Spinal cord (tissue), 10 donors: ENCODE measurements around the gene DAND5. TPM values are rescaled to one million over a fixed set of nuclear protein-coding genes. Genes with fewer than 3 reads are reported as not detected.
"Not testable (repeated sequence)": the region's sequence is repeated elsewhere in the genome, so short reads cannot be mapped to it uniquely, and the experiment has no call there.

Experiments used
- DNase-seq, 6 donors: peaks; one replicate each; pipeline versions ENCODE4 v3.0.0 to v3.0.0-alpha.2; 2013 to 2015; ENCODE audit warnings: low spot score in 6 of 6, low read depth in 4 of 6
- H3K27ac ChIP-seq: one replicate; pipeline ENCODE4 v1.5.1; 2013; ENCODE audit warnings: low read depth, low read length, control low read depth
- H3K27me3 ChIP-seq: one replicate; pipeline ENCODE4 v1.6.1; 2013; ENCODE audit warnings: low read length; ENCODE audit not compliant: control insufficient read depth, insufficient read depth
- H3K36me3 ChIP-seq: one replicate; pipeline ENCODE4 v1.6.1; 2013; ENCODE audit warnings: low read length; ENCODE audit not compliant: control insufficient read depth, insufficient read depth
- H3K4me1 ChIP-seq: one replicate; pipeline ENCODE4 v1.6.1; 2013; ENCODE audit warnings: low read length; ENCODE audit not compliant: control insufficient read depth, insufficient read depth
- H3K4me3 ChIP-seq: one replicate; pipeline ENCODE4 v1.5.1; 2013; ENCODE audit warnings: low read depth, low read length, control low read depth
- H3K9me3 ChIP-seq: one replicate; pipeline ENCODE4 v1.6.1; 2013; ENCODE audit warnings: low read length; ENCODE audit not compliant: control insufficient read depth, insufficient read depth
- WGBS: methylation state at CpG from one replicate; pipeline ENCODE4 v1.1.5; 2013; ENCODE audit warnings: missing lambda C conversion rate; ENCODE audit not compliant: insufficient coverage; 5-methylcytosine and 5-hydroxymethylcytosine counted together
- polyA plus RNA-seq, 2 donors: library from polyadenylated mRNA; unstranded; fragments of 120-200 nt; gene quantifications; one replicate each; pipeline ENCODE4 v1.2.1, GENCODE V29; 2013; ENCODE audit not compliant: insufficient read length in 2 of 2
- total RNA-seq, 2 donors: library from RNA; depleted of rRNA in 1 of 2; stranded (reverse); fragments of 120-200 nt in 1 of 2; fragments of >200 nt in 1 of 2; gene quantifications; one replicate each; pipeline versions ENCODE4 v1.2.3 to v1.2.4, GENCODE V29; 2013 to 2014
- donor health status: healthy.

Gene DAND5
- total and polyA plus RNA-seq, 4 donors, result 0.28 to 0.49 (median 0.44) TPM; not detected in 1

- H3K27ac ChIP-seq, result peak within 1 kb of the TSS; percentile 84
- WGBS, result under 1% methylated on average over 51 of the region's 62 CpGs
- peaks cover 35% of the 10 kb centered on the region for H3K4me1 ChIP-seq
- peaks cover 78% of the 10 kb centered on the region for H3K36me3 ChIP-seq
- no peaks in the 10 kb centered on the region for H3K27me3 ChIP-seq
- DNase-seq, result peak; percentile 94 to 99 (median 96)
- H3K9me3 ChIP-seq, result no peaks in the 10 kb centered on the region
- H3K4me3 ChIP-seq, result peak within 1 kb of the TSS; percentile 73
Observed at GRCh38 chr19:12945479-12946091, 23.8 kb upstream of the DAND5 start, which contains the start of gene RAD23A. RAD23A (plus strand) TSS chr19:12945862; CDS start chr19:12945949, 87 bp downstream.

- peak overlapping the region; percentile 73 for H3K4me3 ChIP-seq
- peaks cover 29% of the 10 kb centered on the region for H3K4me1 ChIP-seq
- WGBS, result under 1% methylated on average over 36 of the region's 40 CpGs
- H3K27me3 ChIP-seq, result no peaks in the 10 kb centered on the region
- DNase-seq, result peak in 2 of 6 donors; percentile 23 to 69
- no peaks in the 10 kb centered on the region for H3K9me3 ChIP-seq
- H3K27ac ChIP-seq, result peak overlapping the region; percentile 84
- H3K36me3 ChIP-seq, result peaks cover 78% of the 10 kb centered on the region
Observed at GRCh38 chr19:12946092-12946721, 23.2 kb upstream of the DAND5 start.

DNA sequence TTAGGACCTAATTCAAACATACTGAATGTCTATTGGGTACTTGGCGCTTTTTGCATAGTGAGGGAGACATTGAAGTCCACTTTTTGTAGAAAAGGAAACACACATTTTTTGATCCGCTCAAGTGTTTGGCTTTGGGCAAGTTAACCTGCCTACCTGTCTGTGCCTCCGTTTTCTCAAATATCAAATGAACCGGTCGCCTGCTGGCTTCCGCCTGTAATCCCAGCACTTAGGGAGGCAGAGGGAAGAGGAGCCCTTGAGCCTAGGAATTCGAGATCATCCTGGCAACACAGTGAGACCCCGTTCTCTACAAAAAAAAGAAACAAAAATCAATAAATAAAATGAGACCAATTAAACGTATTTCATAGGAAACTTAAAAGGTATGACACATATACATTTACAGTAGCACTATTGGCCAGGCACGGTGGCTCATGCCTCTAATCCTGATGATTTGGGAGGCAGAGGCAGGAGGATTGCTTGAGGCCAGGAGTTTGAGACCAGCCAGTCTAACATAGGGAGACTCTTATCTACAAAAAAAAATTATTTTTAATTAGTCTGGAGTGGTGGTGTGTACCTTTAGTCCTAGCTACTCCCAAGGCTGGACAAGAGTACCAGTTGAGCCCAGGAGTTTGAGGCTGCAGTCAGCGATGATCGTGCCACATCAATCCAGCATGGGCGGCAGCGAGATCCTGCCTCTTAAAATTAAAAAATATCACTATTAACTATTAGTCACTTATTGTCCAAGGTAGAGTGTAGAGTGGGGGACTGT, 22.5 kb upstream of the DAND5 start:
- no peak for DNase-seq
- Histone ChIP-seq H3K4me3 (peak overlapping the region; percentile 73), H3K27me3 (no peaks in the 10 kb centered on the region), H3K36me3 (peaks cover 78% of the 10 kb centered on the region), H3K4me1 (peaks cover 27% of the 10 kb centered on the region), H3K9me3 (no peaks in the 10 kb centered on the region), H3K27ac (peak overlapping the region; percentile 84)
- WGBS, result 42% methylated on average over 3 of the region's 14 CpGs

- H3K4me1 ChIP-seq, result peaks cover 37% of the 10 kb centered on the region
- H3K36me3 ChIP-seq, result peaks cover 78% of the 10 kb centered on the region
- no peak for DNase-seq
- 81% methylated on average over 26 of the region's 28 CpGs for WGBS
- H3K27ac ChIP-seq, result no peak overlapping the region
- H3K4me3 ChIP-seq, result no peak overlapping the region
- H3K27me3 ChIP-seq, result no peaks in the 10 kb centered on the region
- no peaks in the 10 kb centered on the region for H3K9me3 ChIP-seq
Observed at GRCh38 chr19:12947702-12948611, 21.4 kb upstream of the DAND5 start.

DNA sequence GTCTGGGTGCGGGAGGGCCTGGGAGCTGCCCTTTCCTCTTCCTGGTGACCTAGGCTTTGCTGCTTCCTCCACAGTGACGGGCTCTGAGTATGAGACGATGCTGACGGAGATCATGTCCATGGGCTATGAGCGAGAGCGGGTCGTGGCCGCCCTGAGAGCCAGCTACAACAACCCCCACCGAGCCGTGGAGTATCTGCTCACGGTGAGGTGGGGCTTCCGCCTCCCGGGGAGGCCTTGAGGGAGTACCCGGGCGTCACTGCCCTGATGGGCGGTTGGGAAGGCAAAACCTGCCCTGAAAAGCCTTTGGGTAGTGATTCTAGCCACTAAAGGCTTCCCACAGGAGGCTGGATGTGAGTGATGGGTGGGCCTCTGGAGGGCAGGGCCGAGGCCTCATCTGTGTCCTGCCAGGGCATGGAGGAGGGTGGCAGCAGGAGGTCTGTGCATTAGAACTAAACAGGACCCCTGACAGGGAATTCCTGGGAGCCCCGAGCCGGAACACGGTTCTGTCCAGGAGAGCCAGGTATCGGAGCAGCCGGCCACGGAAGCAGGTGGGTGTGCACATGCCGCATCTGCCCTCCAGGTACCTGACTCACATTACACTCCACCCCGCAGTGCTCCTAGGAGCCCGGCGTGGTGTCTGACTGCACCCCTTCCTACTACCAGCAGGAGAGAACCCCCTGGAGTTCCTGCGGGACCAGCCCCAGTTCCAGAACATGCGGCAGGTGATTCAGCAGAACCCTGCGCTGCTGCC, 20.6 kb upstream of the DAND5 start:
- Histone ChIP-seq H3K4me3 (no peak overlapping the region), H3K27me3 (no peaks in the 10 kb centered on the region), H3K27ac (no peak overlapping the region), H3K9me3 (no peaks in the 10 kb centered on the region), H3K36me3 (peaks cover 78% of the 10 kb centered on the region), H3K4me1 (peaks cover 37% of the 10 kb centered on the region)
- WGBS, result 96% methylated on average over 28 of the region's 30 CpGs
- no peak for DNase-seq

- H3K4me3 ChIP-seq, result no peak overlapping the region
- DNase-seq, result no peak
- H3K4me1 ChIP-seq, result peaks cover 42% of the 10 kb centered on the region
- 94% methylated on average over 14 of the region's 16 CpGs for WGBS
- H3K36me3 ChIP-seq, result peaks cover 77% of the 10 kb centered on the region
- no peak overlapping the region for H3K27ac ChIP-seq
- no peaks in the 10 kb centered on the region for H3K27me3 ChIP-seq
- no peaks in the 10 kb centered on the region for H3K9me3 ChIP-seq
Observed at GRCh38 chr19:12949363-12950283, 19.8 kb upstream of the DAND5 start.

DNA sequence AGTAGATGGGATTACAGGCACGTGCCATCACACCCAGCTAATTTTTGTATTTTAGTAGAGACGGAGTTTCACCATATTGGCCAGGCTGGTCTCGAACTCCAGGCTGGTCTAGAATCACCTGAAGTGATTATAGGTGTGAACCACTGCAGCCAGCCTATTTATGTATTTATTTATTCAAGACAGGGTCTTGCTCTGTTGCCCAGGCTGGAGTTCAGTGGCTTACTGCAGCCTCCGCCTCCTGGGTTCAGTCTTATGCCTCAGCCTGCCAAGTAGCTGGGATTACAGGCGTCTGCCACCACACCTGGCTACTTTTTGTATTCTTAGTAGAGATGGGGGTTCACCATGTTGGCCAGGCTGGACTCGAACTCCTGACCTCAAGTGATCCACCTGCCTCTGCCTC, 17.3 kb upstream of the DAND5 start:
- Histone ChIP-seq H3K27ac (peak overlapping the region; percentile 40), H3K36me3 (peaks cover 76% of the 10 kb centered on the region), H3K4me1 (peaks cover 46% of the 10 kb centered on the region)
- WGBS, result 82% methylated on average over 3 of the region's 6 CpGs
- not testable (repeated sequence) for H3K4me3 ChIP-seq, DNase-seq, H3K9me3 ChIP-seq, H3K27me3 ChIP-seq

DNA sequence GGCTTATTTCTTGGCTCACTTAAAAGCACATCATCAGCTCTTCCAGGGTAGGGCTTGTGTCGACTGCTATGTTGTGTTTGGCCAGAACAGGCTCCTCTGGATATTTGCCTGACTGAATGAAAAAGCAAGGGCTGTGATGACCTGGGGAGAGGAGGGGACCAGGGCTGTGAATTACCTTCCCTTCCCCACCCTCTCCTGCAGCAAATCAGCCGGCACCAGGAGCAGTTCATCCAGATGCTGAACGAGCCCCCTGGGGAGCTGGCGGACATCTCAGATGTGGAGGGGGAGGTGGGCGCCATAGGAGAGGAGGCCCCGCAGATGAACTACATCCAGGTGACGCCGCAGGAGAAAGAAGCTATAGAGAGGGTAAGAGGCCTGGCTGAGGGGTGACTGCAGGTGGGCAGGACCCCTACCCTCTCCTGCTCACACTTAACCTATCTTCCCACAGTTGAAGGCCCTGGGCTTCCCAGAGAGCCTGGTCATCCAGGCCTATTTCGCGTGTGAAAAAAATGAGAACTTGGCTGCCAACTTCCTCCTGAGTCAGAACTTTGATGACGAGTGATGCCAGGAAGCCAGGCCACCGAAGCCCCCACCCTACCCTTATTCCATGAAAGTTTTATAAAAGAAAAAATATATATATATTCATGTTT, 16.8 kb upstream of the DAND5 start:
- 40% methylated on average over 1 of the region's 12 CpGs for WGBS

More for the DNA sequence above, 16.8 kb upstream of the DAND5 start:
- no peak for DNase-seq
- Histone ChIP-seq H3K9me3 (no peaks in the 10 kb centered on the region), H3K27me3 (no peaks in the 10 kb centered on the region), H3K27ac (peak overlapping the region; percentile 74), H3K36me3 (peaks cover 75% of the 10 kb centered on the region), H3K4me1 (peaks cover 51% of the 10 kb centered on the region), H3K4me3 (no peak overlapping the region)
